GM19240 (cell line): ENCODE measurements around the gene PRAMEF20.

Experiments used
- DNase-seq: peaks from one replicate; pipeline ENCODE4 v3.0.0; 2011; ENCODE audit warnings: low spot score; ENCODE audit not compliant: insufficient read length

PRAMEF20 gene

DNA sequence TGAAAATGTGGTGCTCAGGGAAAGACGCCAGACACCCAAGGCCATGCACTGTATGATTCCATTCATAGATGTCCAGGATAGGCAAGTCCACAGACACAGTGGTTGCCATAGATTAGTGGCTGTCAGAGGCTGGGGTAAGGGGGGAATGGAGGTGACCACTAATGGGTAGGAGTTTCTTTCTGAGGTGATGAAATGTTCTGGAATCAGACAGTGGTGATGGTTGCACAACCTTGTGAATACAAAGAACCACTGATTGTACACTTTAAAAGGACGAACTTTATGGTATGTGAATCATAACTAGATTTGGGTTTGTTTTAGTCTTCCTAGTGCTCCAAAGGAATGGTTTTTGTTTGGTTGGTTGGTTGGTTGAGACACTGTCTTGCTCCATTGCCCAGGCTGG is 51.7 kb downstream of the PRAMEF20 start:
- no peak for DNase-seq

DNA sequence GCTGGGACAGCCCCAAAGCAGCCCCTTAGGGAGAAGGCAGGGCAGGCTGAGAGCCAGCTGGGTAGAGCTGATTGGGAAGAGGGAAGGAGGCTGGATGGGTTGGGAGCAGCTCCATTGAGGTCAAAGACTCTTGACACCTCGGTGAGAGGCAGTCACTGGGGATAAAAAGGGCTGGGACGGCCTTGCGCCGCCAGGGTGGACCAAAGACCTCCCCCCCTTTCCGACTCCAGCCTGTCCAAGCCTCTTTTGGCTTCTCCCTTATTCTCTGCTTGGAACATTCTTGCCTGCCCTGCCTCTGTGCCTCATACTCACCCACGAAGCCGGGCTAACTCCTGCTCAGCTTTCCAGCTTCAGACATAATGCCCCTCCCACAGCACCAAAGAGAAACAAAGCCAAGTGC is 52.4 kb downstream of the PRAMEF20 start:
- no peak for DNase-seq

DNA sequence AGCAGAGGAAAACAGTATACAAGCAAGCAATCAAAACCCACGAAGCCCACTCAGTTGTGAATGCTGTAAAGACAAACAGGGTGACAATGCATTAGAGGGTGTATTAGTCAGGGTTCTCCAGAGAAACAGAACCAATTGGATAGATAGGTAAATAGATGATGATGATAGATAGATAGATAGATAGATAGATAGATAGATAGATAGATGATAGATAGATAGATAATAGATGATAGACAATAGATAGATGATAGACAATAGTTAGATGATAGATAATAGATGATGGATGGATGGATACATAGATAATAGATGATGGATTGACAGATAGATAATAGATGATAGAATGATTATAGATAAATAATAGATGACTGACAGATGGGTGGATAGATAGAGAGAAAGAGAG is 55.3 kb downstream of the PRAMEF20 start:
- no peak for DNase-seq

DNA sequence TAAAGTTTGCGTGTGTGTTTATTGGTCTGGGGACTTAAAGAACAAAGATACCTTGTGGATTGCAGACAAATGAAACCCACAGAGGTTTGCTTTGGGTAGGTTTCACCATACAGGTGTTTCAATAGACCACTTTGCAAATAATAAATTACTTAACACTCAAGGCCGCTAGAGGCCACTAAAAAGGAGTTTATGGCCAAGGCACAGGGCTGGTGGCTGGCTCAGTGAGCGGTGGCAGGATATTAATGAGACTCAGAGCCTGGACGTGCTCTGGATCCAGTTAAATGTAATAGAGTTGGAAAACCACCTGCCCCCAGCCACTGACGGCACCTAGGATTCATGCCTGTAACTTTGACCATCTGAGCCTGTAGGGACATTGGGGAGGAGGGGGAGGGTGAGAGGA is 59.1 kb downstream of the PRAMEF20 start:
- no peak for DNase-seq
